ENCODE data around the gene ADARB2.

GRCh38 chr10:1287487-1287886 is 449.8 kb downstream of the ADARB2 start:
- TF ChIP-seq POLR2AphosphoS5 (IDR thresholded peaks at IDR 0.05; ENCODE audit: low read depth, low read length) (no peak), POLR2A (IDR thresholded peaks at IDR 0.05; ENCODE audit: low read depth, low read length) (no peak)
